Activated CD8-positive, alpha-beta memory T cell treated with anti-CD3 and anti-CD28 coated beads, Interleukin-2, amount 50 U/mL, for 48 hours (primary cell): Measurements from ENCODE around the gene ZDHHC8.

Experiments used
- DNase-seq: peaks from one replicate; pipeline ENCODE4 v3.0.0-alpha.2; 2020

The ZDHHC8 gene

GRCh38 chr22:20131597-20131858, at the start of gene ZDHHC8:
Gene ZDHHC8 (plus strand): TSS chr22:20131804. CDS start chr22:20131948, 144 bp downstream.
- no peak for DNase-seq

GRCh38 chr22:20083157-20083890, 48.3 kb upstream of the ZDHHC8 start:
- no peak for DNase-seq

GRCh38 chr22:20083891-20084546, 47.6 kb upstream of the ZDHHC8 start:
- no peak for DNase-seq

- no peak for DNase-seq
Observed at GRCh38 chr22:20084547-20085413, 46.8 kb upstream of the ZDHHC8 start.

- DNase-seq, result no peak
Observed at GRCh38 chr22:20085651-20086050, 46.0 kb upstream of the ZDHHC8 start.

- DNase-seq, result no peak
Observed at GRCh38 chr22:20086101-20086599, 45.5 kb upstream of the ZDHHC8 start.

GRCh38 chr22:20086763-20087162, 44.8 kb upstream of the ZDHHC8 start:
- DNase-seq, result no peak

GRCh38 chr22:20087319-20088262, 44.0 kb upstream of the ZDHHC8 start:
- no peak for DNase-seq

GRCh38 chr22:20088263-20088648, 43.3 kb upstream of the ZDHHC8 start:
- no peak for DNase-seq

GRCh38 chr22:20089226-20089976, 42.2 kb upstream of the ZDHHC8 start:
- DNase-seq, result no peak

- no peak for DNase-seq
Observed at GRCh38 chr22:20089977-20090729, 41.5 kb upstream of the ZDHHC8 start.

- DNase-seq, result no peak
Observed at GRCh38 chr22:20090730-20091240, 40.8 kb upstream of the ZDHHC8 start.

- no peak for DNase-seq
Observed at GRCh38 chr22:20091690-20092476, 39.7 kb upstream of the ZDHHC8 start.

GRCh38 chr22:20092477-20092854, 39.1 kb upstream of the ZDHHC8 start:
- no peak for DNase-seq

GRCh38 chr22:20093418-20094196, 38.0 kb upstream of the ZDHHC8 start:
- DNase-seq, result no peak

GRCh38 chr22:20094197-20094807, 37.3 kb upstream of the ZDHHC8 start:
- no peak for DNase-seq

- DNase-seq, result no peak
Observed at GRCh38 chr22:20095521-20095920, 36.1 kb upstream of the ZDHHC8 start.

- DNase-seq, result no peak
Observed at GRCh38 chr22:20096574-20097420, 34.8 kb upstream of the ZDHHC8 start.
